Endothelial cell (in vitro differentiated cells): ENCODE results near the gene GABRG3. TPM values are rescaled to one million over a fixed set of nuclear protein-coding genes. Genes with fewer than 3 reads are reported as not detected.

ENCODE experiments used
- DNase-seq: peaks from one replicate; pipeline ENCODE4 v3.0.0; 2021; ENCODE audit warnings: low spot score
- H3K27ac Mint-ChIP-seq: one replicate; pipeline ENCODE4 v1.8.0; 2021; ENCODE audit warnings: mixed read lengths, inconsistent platforms; ENCODE audit not compliant: unreplicated experiment
- H3K27me3 Mint-ChIP-seq: one replicate; pipeline ENCODE4 v1.8.0; 2021; ENCODE audit warnings: mild to moderate bottlenecking, moderate library complexity, mixed read lengths, inconsistent platforms; ENCODE audit not compliant: unreplicated experiment
- H3K36me3 Mint-ChIP-seq: one replicate; pipeline ENCODE4 v1.8.0; 2021; ENCODE audit warnings: mild to moderate bottlenecking, low read depth, mixed read lengths, inconsistent platforms; ENCODE audit not compliant: unreplicated experiment
- H3K4me1 Mint-ChIP-seq: one replicate; pipeline ENCODE4 v1.8.0; 2021; ENCODE audit warnings: mild to moderate bottlenecking, mixed read lengths, inconsistent platforms; ENCODE audit not compliant: unreplicated experiment
- H3K4me3 Mint-ChIP-seq: one replicate; pipeline ENCODE4 v1.8.0; 2021; ENCODE audit warnings: mild to moderate bottlenecking, mixed read lengths, inconsistent platforms; ENCODE audit not compliant: unreplicated experiment
- H3K9me3 Mint-ChIP-seq: one replicate; pipeline ENCODE4 v1.8.0; 2021; ENCODE audit warnings: mixed read lengths, inconsistent platforms; ENCODE audit not compliant: unreplicated experiment
- total RNA-seq: library from RNA; stranded (reverse); fragmentation: NEBNext Ultra II Directional; extraction: Animal tissue kit (Norgen Biotek cat#: 25700); gene quantifications from one replicate; pipeline ENCODE4 v1.2.1, GENCODE V29; 2021; ENCODE audit not compliant: unreplicated experiment
- TF ChIP-seq, protein P1 (sequence below): fragments of 200-600 bp; sonication (generic); IDR thresholded peaks from one replicate; pipeline ENCODE4 v1.5.0; 2021; ENCODE audit warnings: antibody characterized with exemption; ENCODE audit not compliant: unreplicated experiment

The GABRG3 gene
- total RNA-seq, 1 donor from 2014 or later, result 0.21 TPM

- TF ChIP-seq, protein P1, sequence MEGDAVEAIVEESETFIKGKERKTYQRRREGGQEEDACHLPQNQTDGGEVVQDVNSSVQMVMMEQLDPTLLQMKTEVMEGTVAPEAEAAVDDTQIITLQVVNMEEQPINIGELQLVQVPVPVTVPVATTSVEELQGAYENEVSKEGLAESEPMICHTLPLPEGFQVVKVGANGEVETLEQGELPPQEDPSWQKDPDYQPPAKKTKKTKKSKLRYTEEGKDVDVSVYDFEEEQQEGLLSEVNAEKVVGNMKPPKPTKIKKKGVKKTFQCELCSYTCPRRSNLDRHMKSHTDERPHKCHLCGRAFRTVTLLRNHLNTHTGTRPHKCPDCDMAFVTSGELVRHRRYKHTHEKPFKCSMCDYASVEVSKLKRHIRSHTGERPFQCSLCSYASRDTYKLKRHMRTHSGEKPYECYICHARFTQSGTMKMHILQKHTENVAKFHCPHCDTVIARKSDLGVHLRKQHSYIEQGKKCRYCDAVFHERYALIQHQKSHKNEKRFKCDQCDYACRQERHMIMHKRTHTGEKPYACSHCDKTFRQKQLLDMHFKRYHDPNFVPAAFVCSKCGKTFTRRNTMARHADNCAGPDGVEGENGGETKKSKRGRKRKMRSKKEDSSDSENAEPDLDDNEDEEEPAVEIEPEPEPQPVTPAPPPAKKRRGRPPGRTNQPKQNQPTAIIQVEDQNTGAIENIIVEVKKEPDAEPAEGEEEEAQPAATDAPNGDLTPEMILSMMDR, result no peak
- no peak for DNase-seq
- no peaks in the 10 kb centered on the region for H3K36me3 Mint-ChIP-seq
- H3K4me1 Mint-ChIP-seq, result no peaks in the 10 kb centered on the region
- H3K27ac Mint-ChIP-seq, result no peak overlapping the region
- no peaks in the 10 kb centered on the region for H3K27me3 Mint-ChIP-seq
- H3K4me3 Mint-ChIP-seq, result no peak overlapping the region
- H3K9me3 Mint-ChIP-seq, result no peaks in the 10 kb centered on the region
Observed at GRCh38 chr15:27499191-27499590, 528.2 kb downstream of the GABRG3 start.

- Mint-ChIP-seq H3K27ac (no peak overlapping the region), H3K36me3 (no peaks in the 10 kb centered on the region), H3K27me3 (no peaks in the 10 kb centered on the region), H3K4me1 (no peaks in the 10 kb centered on the region), H3K4me3 (no peak overlapping the region), H3K9me3 (no peaks in the 10 kb centered on the region)
- TF ChIP-seq, protein P1, result no peak
- no peak for DNase-seq
Observed at GRCh38 chr15:27499719-27500118, 528.7 kb downstream of the GABRG3 start.

DNA sequence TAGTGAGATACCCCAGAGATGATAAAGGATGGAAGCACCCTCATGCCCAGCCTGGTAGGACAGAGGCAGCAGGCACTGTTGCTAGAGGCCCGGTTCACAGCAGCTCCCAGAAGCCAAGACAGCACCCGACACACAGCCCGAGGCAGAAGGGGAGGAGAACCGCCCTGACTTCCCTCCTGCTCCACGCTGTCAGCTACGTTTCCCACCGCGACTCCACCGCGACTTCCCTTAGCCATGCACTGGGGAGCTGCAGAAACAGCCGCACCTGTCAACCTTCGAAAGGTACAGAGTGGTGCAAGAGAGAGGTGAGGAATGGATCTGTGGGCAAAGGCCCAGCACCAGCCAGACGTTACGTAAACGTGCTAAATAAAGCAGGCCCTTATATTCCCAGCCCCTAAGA, 529.2 kb downstream of the GABRG3 start:
- no peak for DNase-seq
- Mint-ChIP-seq H3K4me1 (no peaks in the 10 kb centered on the region), H3K27ac (no peak overlapping the region), H3K36me3 (no peaks in the 10 kb centered on the region), H3K4me3 (no peak overlapping the region), H3K9me3 (no peaks in the 10 kb centered on the region), H3K27me3 (no peaks in the 10 kb centered on the region)
- TF ChIP-seq, protein P1, result no peak

GRCh38 chr15:27506752-27507151, 535.8 kb downstream of the GABRG3 start:
- Mint-ChIP-seq H3K4me3 (no peak overlapping the region), H3K36me3 (no peaks in the 10 kb centered on the region), H3K9me3 (no peaks in the 10 kb centered on the region), H3K4me1 (no peaks in the 10 kb centered on the region), H3K27me3 (no peaks in the 10 kb centered on the region), H3K27ac (no peak overlapping the region)
- DNase-seq, result no peak
- TF ChIP-seq, protein P1, result no peak

GRCh38 chr15:27509014-27509413, 538.0 kb downstream of the GABRG3 start:
- TF ChIP-seq, protein P1, result no peak
- Mint-ChIP-seq H3K4me3 (no peak overlapping the region), H3K36me3 (no peaks in the 10 kb centered on the region), H3K27me3 (no peaks in the 10 kb centered on the region), H3K4me1 (no peaks in the 10 kb centered on the region), H3K9me3 (no peaks in the 10 kb centered on the region), H3K27ac (no peak overlapping the region)
- no peak for DNase-seq
